ENCODE data around the gene ZBTB7C. TPM values are rescaled to one million over a fixed set of nuclear protein-coding genes. Genes with fewer than 3 reads are reported as not detected.
"Not testable (repeated sequence)": the region's sequence is repeated elsewhere in the genome, so short reads cannot be mapped to it uniquely, and the experiment has no call there.

The ZBTB7C gene
- polyA plus RNA-seq, 4 donors = 14.8 to 18.7 (median 17.2) TPM

DNA sequence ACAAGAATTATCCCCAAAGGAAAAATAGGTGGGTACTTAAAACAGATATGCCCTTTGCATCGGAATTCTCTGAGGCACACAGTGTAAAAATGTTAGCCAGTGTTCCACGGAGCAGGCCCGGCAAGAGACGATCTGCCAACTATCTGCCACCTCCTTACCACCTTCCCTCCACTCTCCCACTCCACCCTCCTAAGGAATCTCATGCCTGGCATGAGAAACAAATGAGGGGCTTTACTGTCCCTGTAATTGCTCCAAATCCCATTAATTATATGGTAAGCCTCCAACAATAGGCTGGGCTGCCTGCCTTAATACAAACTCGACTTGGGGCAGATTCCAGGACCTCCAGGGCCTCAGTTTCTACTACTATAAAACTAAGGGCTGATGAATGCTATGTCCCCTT is 102.3 kb downstream of the ZBTB7C start:
- DNase-seq (ENCODE audit: low read depth in 4 of 4, low spot score in 3 of 4) = no peak

DNA sequence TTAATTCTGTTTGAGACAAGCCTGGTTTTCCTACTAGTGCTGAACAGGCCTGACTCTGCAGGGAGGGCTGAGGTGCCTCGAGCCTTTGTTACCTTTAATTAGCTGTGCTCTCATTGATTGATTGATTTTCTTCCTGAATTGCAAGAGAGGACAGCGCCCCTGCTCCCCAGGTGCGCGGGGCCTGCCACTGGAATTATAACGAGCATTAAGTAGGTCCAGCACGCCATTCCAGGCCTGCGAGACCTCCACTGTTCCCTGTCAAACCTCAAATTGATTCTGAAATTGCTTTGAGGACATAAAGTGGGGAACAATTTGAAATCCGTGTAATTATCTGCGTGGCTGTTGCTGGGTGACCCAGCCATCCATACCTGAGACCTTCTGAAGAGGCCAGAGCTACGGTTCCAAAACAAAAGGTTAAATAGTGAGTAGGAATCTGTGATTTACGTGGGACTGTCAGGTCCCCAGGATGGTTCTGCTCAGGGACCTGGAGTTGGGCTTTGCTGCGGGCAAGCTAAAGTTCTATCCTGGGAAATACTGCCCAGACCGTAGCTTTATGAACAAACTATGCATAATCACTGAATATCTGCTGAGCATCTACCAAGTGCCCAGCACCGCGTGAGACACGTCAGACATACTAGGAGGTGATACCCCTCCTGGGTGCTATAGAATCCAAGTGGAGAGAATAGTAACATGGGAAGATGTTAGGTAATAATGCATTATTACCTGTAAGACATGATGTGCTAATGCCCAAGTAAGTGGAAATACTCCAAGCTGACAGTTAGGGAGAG is 104.1 kb downstream of the ZBTB7C start:
- DNase-seq (ENCODE audit: low read depth in 4 of 4, low spot score in 3 of 4) = no peak

DNA sequence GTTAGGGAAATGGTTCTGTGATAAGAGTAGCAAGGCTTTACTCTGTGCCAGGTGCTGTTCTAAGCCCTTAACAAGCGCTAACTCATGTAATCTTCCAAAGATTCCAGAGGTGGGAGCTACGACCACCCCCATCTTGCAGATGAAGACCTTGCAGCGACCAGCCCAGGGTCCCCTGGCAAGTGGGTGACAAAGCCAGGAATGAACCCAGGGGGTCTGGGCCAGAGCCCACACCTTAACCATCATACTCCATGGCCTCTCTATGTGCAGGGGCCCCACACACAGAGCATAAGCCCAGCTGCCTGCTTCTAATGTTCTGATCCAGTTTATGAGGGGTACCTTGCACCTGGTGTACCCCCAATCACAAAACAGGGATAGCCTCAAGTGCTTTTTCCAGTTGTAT is 105.3 kb downstream of the ZBTB7C start:
- no peak for DNase-seq (ENCODE audit: low read depth in 4 of 4, low spot score in 3 of 4)

DNA sequence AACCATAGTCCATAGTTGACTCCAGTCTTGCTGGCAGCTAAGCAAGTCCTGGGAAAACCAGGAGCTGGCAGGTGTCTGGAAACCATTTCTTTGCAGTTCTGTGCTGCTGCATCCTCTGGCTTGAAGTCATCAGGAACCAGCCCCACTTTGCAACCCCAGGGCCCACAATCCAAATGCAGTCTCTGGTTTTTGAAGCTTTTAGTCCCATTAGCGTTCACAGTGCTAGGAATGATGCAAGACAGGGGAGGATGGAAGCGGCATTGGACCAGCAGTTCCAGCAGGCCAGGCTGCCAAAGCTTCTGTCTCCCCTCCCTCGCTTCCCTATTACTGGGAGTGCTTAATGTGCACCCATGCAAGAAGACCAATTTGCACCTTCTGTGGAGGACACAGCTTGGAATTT is 106.4 kb downstream of the ZBTB7C start:
- no peak for DNase-seq (ENCODE audit: low read depth in 4 of 4, low spot score in 3 of 4)

DNA sequence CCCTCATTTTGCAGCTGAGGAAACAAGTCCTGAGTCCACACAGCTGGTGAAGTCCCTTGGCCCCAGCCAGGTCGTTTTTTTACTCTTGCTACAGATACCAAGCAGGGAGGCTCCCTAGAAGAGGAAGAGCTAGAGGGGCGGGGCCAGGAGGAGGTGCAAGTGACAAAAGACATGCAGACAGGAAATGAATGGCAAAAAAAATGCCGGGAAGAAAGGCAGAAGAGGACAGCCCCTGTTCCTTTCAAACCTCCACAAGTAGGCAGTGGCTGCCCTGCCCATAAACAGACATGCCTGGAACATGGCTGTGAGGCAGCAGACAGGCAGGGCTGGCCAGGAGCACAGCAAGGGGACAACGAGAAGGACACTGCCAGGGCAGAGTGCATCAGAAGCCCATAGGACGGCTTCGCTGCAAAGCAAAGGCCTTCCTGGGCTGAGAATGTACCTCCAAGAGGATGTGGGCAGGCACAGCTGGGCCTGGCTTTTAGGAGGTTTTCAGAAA is 108.7 kb downstream of the ZBTB7C start:
- no peak for DNase-seq (ENCODE audit: low read depth in 4 of 4, low spot score in 3 of 4)

DNA sequence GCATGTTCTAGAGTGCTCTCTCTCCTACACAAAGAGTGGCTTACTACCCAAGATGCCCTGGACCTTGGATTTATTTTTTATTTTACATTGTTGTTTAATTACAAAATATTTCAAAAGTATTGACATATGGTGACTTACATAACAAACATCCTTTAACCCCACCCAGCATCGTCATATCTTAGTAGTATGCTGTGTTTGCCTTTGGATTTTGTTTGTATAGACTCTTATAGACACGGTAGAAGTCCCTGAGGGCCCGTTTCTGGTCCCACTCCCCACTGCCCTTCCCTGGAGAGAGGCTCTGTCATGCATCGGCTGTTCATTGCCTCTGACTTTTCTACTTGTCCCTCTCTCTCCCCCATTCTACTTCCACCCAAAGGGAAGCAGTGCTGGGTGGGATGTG is 112.0 kb downstream of the ZBTB7C start:
- DNase-seq (ENCODE audit: low read depth in 4 of 4, low spot score in 3 of 4) = no peak

DNA sequence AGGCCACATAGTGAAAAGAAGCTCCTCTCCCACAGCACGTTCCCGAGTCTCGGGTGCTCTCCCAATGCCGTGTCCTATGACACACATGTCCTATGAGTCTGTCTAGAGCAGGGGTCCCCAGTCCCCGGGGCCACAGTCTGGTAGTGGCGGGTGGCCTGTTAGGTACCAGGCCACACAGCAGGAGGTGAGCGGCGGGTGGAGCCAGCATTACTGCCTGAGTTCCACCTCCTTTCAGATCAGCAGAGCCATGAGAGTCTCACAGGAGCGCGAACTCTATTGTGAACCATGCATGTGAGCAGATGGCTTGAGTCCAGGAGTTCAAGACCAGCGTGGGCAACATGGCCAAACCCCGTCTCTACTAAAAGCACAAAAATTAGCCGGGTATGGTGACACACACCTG is 112.6 kb downstream of the ZBTB7C start:
- no peak for DNase-seq (ENCODE audit: low read depth in 4 of 4, low spot score in 3 of 4)

DNA sequence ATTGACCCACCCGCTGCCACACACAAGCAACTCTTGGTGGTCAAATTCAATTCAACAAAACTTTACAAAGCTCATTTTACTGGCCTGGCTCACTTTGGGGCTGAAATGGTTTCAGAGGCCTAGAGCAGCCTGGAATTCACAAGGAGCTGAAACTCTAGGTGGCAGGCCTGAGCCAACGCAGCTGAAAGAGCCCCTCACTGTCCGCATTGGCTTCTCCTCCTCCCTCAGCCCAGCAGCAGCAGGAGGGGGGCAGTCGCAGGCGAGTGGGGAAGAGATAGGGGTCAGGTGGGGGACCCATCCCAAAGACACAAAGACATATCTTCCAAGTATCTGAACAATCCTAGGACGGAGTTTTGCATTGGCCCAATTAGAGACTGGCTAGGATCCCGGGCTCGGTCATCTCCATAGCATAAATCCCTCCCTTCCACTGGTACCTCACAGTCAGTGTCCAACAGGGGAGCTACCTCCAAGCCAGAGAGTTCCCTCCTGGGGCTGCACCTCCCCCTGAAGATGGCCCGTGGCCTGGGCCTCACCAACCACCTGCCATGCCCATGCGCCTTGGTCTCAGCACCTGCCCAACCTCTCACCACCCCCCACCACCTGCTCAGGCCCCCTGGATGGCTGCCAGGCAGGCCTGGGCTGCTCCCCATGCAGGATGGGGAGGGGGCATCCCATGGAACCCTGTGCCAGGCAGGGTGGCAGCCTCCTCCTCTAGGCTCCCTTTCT is 113.4 kb downstream of the ZBTB7C start:
- DNase-seq (ENCODE audit: low read depth in 4 of 4, low spot score in 3 of 4) = no peak

DNA sequence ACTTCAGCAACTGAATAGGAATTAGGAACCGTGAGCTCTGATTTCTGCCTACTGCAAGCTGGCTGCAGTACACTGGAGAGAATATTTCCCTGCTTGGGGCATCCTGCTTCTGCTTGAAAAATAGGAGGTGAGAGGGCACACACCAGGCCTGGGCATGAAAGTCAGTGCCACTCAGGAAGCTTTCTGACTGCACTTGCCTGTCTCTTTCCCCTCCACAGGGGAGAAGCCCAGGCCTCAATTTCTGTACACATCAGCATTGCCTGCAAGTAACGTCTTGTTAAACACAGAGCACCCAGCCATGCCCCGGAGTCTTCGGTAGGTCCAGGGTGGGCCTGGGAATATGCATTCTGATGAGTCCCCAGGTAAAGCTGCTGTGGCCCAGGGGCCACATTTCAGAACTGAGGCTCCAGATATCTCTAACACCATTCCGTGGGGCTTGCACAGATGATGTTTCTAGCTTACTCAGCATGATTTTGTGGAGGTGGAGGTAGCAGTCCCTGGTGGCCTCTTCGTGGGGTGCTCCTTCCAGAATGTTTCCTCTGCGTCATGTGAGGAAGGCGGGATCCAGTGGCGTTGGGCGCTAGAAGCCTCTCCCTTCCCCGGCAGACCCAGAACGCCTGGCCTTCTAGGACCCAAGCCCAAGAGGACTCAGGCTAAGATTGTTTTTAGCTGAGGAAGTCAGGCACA is 114.1 kb downstream of the ZBTB7C start:
- no peak for DNase-seq (ENCODE audit: low read depth in 4 of 4, low spot score in 3 of 4)

DNA sequence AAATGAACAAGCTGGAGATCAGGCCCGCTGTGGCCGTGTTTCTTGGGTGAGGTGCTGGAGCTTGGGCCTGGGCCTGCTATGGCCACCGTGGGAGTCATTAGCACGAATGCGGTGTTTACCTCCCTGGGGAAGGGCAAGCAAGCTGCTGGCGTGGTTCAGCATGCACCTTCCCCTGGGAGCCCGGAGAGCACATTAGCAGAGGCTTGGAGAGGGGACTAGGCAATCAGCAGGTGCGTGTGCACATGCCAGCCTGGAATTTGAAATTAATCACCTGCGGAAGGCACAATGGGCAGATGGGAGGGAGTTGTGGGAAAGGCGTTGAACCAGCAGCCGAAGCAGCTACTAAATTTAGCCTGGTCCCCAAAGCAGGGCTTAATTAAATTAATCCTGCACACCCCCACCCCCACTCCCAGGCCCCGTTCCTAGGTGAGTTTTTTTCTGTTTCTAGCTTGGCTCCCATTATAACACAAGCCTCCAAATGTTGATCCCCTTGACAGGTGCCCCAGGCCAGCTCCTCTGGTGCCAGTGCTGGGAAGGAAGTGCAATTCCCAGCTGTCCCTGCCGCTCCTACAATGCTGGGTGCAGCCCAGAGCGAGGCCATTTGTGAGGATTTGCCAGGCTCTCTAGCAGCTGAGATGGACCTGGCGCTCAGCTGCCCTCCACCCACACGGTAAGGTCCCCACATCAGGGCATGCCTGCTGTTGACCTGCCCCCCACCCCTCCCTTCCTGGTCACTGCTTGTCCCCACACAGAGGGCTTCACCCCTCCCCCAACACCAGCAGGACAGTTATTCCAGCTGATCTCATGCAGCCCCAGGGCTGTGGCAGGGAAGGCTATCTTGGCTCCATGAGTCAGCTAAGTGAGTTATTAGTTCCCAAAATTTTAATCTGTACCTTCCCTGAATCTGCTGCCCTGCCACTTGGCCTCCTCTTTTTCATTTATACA is 115.0 kb downstream of the ZBTB7C start:
- DNase-seq (ENCODE audit: low read depth in 4 of 4, low spot score in 3 of 4) = no peak

DNA sequence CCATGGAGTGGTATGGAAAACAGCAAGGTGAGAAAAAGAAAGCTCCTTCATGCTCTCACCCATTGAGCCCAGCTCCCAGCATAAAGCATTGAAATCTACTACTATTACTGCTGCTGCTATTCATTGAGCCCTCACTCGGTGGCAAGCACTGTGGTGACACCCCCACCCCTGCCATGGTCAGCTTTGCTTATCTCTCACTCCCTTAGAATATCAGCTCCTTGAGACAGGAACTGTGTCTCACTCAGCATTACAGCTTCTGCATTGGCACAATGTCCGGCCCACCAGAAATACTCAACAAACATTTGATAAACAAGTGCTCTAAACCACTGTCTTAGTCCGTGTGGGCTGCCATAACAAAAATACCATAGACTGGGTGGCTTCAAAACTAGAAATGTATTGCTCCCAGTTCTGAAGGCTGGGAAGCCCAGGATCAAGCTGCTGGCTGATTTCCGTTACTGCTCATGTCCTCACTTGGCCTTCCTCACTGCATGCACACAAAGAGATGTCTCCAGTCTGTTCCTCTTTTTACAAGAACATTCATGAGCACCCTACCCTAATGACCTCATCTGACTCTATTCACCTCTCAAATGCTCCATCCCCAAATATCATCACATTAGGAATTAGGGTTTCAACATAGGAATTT is 116.3 kb downstream of the ZBTB7C start:
- no peak for DNase-seq (ENCODE audit: low read depth in 4 of 4, low spot score in 3 of 4)

DNA sequence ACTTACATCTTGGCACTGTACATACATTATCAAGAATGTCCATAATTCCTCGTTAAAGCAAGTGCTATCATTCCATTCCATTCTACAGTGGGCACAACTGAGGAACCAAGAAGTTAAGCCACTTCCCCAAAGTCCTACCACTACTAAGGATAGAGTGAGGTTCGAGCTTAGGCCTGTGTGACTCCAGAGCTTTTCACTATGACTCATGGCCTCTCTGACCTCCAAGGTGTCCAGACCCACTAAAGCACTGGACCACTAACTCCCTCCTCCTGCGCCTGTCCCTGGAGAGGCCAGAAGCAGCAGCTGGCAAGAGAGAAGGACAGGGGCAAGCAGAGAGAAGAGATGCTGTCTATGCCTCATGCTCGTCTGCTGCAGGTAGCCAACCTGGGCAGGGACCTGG is 117.0 kb downstream of the ZBTB7C start:
- DNase-seq (ENCODE audit: low read depth in 4 of 4, low spot score in 3 of 4) = no peak

DNA sequence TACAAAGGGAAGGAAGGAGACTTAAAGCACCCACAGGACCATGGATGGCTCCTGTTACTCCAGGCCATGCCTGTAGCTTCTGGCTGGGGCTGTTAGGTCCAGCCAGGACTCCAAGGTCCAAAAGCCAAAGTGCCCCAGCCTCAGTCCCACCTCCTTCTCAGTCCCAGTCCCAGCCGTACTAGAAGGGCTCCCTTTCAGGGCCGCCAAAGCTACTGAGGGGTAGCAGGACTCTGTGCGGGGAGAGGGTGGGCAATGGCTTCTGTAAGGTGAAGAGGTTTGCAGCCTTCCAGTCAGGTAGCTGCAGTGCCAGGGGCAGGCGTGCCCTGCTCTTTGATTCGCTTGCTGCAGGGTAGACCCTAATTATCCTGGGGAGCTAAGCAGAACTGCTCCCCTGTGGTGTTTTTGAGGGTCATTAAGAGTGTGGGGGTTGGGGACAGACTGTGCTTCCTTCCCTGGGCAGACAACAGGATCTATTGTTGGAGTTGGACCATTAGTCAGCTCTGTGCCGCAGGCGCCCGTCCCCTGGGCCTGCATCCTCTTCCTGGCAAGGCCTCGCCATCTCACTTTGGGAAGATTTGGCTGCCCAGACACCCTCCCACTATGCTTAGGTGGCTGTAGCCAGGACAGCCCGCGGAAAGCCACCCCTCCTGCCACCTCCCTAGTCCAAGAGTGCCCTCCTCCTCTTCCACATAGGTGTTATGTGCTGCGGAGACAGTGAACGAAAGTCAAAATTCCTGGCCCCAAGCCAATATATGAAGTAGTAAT is 118.8 kb downstream of the ZBTB7C start:
- DNase-seq (ENCODE audit: low read depth in 4 of 4, low spot score in 3 of 4) = no peak

DNA sequence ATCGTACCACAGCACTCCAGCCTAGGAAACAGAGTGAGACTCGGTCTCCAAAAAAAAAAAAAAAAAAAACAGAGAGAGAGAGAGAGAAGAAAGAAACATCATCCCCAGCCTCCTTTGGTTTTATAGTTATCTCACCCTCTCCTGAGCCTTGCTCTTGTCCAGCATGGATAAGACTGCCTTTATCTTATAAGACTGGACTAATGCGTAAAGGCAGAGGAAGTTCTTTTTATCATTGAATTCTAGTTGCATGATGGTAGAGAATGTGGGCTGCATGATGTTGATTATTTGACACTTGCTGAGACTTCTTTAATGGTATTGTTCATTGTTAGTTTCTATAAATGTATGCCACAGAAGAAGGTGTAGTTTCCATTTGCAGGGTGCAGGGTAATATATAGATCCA is 124.4 kb downstream of the ZBTB7C start:
- DNase-seq (ENCODE audit: low read depth in 4 of 4, low spot score in 3 of 4) = no peak

DNA sequence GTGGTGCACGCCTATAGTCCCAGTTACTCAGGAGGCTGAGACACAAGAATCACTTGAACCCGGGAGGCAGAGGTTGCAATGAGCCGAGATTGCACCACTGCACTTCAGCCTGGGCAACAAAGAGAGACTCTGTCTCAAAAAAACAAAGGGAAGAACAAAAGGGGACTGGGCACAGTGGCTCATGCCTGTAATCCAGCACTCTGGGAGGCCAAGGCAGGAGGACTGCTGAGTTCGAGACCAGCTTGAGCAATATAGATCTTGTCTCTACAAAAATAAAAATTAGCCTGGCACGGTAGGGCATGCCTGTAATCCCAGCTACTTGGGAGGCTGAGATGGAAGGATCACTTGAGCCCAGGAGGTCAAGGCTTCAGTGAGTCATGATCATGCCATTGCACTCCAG is 125.2 kb downstream of the ZBTB7C start:
- not testable (repeated sequence) for DNase-seq (ENCODE audit: low read depth in 4 of 4, low spot score in 3 of 4)

DNA sequence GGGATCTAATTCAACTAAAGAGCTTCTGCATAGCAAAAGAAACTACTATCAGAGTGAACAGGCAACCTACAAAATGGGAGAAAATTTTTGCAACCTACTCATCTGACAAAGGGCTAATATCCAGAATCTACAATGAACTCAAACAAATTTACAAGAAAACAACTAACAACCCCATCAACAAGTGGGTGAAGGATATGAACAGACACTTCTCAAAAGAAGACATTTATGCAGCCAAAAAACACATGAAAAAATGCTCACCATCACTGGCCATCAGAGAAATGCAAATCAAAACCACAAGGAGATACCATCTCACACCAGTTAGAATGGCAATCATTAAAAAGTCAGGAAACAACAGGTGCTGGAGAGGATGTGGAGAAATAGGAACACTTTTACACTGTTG is 127.7 kb downstream of the ZBTB7C start:
- DNase-seq (ENCODE audit: low read depth in 4 of 4, low spot score in 3 of 4) = not testable (repeated sequence)

DNA sequence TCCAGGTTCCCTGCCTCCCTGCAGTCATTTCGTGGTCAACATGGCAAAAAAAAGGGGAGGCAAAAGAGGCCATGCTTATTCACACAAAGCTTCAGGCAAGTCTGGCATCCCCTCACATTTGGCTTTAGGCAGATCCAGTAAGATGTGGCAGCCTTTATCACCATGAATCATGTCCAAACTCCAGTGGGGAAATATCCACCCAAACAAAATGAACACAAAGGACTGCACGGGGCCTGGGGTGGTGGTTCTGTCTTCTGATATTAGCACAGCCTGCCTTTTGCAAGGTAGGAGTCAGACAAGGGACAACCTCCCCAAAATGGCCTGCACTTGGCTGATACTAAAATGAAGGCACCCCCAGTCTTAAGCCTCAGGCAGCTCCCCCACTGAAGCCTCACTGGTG is 129.9 kb downstream of the ZBTB7C start:
- no peak for DNase-seq (ENCODE audit: low read depth in 4 of 4, low spot score in 3 of 4)

DNA sequence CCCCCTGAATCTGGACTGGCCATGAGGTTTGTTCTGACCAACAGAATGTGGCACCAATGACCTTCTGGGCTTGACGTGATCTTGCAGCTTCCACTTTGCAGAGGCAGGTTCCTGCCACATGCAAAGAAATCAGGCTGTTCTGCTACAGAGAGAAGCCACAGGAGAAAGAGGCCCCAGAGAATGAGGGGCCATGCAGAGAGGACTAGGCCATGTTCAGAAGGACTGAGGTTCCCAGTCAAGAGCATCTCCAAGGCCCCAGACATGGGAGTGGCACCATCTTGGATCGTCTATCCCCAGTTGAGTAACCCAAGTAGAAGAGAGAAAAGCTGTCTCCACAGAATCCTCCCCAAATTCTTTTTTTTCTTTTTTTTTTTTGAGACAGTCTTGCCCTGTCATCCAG is 131.1 kb downstream of the ZBTB7C start:
- DNase-seq (ENCODE audit: low read depth in 4 of 4, low spot score in 3 of 4) = no peak

DNA sequence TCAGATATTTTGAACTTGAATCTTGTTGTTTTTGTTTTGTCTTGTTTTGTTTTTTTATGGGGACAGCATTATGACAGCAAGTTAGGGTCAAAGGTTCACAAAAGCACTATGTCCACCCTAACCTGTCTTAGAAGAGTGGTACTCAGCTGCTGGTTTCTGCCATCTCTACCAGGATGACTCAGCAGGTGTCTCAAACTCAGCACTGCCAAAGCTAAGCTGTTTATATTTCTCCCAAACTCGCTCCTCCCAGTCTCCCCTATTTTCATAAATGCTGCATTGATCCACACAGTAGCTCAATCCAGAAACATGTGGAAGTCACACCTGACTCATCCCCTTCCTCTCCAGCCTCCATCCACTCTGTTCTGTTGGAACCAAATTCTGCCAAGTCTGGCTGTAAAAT is 134.9 kb downstream of the ZBTB7C start:
- no peak for DNase-seq (ENCODE audit: low read depth in 4 of 4, low spot score in 3 of 4)
